Vagina (tissue), 2 donors: ENCODE data around the gene TRIM26. TPM values are rescaled to one million over a fixed set of nuclear protein-coding genes. Genes with fewer than 3 reads are reported as not detected.

Experiments used
- DNase-seq, 2 donors: peaks; one replicate each; pipeline ENCODE4 v3.0.0-alpha.2; 2017; ENCODE audit errors: extremely low spot score in 2 of 2
- H3K27ac ChIP-seq: fragments of 200-600 bp; sonication (generic); one replicate; pipeline ENCODE4 v1.5.1; 2019
- H3K27me3 ChIP-seq: fragments of 200-600 bp; sonication (generic); one replicate; pipeline ENCODE4 v1.5.1; 2019
- H3K36me3 ChIP-seq, 2 donors: fragments of 200-600 bp; sonication (generic); one replicate each; pipeline ENCODE4 v1.5.1; 2017 to 2019
- H3K4me1 ChIP-seq: fragments of 200-600 bp; sonication (generic); one replicate; pipeline ENCODE4 v1.5.1; 2019
- H3K4me3 ChIP-seq, 2 donors: fragments of 200-600 bp; sonication (generic); 1 replicate in 1 of 2; 2 replicates in 1 of 2; pipeline ENCODE4 v1.5.1; 2016 to 2019
- H3K9me3 ChIP-seq: fragments of 200-600 bp; sonication (generic); one replicate; pipeline ENCODE4 v1.5.1; 2019
- POLR2A ChIP-seq, 2 donors: fragments of 450-650 bp; IDR thresholded peaks; one replicate each; pipeline ENCODE4 v1.6.1; 2017; ENCODE audit warnings: antibody characterized with exemption in 2 of 2, mild to moderate bottlenecking in 2 of 2, moderate library complexity in 2 of 2
- POLR2AphosphoS5 ChIP-seq, 2 donors: sonication (generic); formaldehyde crosslinking; IDR thresholded peaks; one replicate each; pipeline ENCODE4 v1.9.0; 2017; ENCODE audit warnings: antibody characterized with exemption in 2 of 2, mild to moderate bottlenecking in 2 of 2, low read depth in 1 of 2; ENCODE audit not compliant: insufficient read depth in 1 of 2
- intact Hi-C: fragments of 100-400 bp; cut with DNase I; formaldehyde crosslinking; loops from one replicate; pipeline ENCODE4 v1.15.1; 2023
- total RNA-seq: library from RNA; depleted of rRNA; stranded (reverse); fragments of >200 nt; gene quantifications from one replicate; pipeline ENCODE4 v1.2.3, GENCODE V29; 2016
- TF ChIP-seq, protein P1 (sequence below), 3 experiments: fragments of 450-650 bp in 2 of 3; fragments of 200-600 bp in 1 of 3; sonication (generic) in 1 of 3; IDR thresholded peaks; one replicate each; pipeline ENCODE4 v1.5.1; 2017 to 2019; ENCODE audit warnings: antibody characterized with exemption in 3 of 3, mild to moderate bottlenecking in 2 of 3, moderate library complexity in 2 of 3

Gene TRIM26
- total RNA-seq, 1 donor from 2014 or later = 35.4 TPM

DNA sequence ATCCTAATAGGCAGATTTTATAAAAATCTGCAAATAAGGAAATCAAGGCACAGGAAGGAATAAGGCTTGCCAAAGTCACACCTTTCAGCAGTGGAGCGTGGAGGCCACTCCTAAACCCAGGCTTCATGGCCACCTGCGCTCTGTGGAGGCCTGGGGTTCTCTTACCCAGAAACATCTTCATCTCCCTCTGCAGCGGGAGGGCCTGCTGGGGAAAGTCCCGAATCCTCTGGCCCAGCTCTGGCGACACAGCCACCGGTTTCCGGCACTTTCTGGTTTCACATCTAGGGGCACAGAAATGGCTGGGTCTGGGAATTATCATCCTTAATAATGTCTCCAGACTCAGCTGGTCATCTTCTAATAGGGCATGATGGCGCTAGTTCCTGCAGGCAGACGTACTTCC lies 56.4 kb downstream of the TRIM26 start:
- Histone ChIP-seq H3K4me1 (peaks cover 7% of the 10 kb centered on the region), H3K27me3 (no peaks in the 10 kb centered on the region), H3K36me3 (no peaks in the 10 kb centered on the region), H3K27ac (no peak overlapping the region), H3K4me3 (no peak overlapping the region), H3K9me3 (no peaks in the 10 kb centered on the region)
- no peak for DNase-seq
- intact Hi-C loops = no loop called here
- TF ChIP-seq POLR2AphosphoS5 (IDR thresholded peaks at IDR 0.05; ENCODE audit: insufficient read depth in 1 of 2, low read depth in 1 of 2) (no peak), POLR2A (IDR thresholded peaks at IDR 0.05) (no peak)
- TF ChIP-seq, protein P1, sequence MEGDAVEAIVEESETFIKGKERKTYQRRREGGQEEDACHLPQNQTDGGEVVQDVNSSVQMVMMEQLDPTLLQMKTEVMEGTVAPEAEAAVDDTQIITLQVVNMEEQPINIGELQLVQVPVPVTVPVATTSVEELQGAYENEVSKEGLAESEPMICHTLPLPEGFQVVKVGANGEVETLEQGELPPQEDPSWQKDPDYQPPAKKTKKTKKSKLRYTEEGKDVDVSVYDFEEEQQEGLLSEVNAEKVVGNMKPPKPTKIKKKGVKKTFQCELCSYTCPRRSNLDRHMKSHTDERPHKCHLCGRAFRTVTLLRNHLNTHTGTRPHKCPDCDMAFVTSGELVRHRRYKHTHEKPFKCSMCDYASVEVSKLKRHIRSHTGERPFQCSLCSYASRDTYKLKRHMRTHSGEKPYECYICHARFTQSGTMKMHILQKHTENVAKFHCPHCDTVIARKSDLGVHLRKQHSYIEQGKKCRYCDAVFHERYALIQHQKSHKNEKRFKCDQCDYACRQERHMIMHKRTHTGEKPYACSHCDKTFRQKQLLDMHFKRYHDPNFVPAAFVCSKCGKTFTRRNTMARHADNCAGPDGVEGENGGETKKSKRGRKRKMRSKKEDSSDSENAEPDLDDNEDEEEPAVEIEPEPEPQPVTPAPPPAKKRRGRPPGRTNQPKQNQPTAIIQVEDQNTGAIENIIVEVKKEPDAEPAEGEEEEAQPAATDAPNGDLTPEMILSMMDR (IDR thresholded peaks at IDR 0.05) = no peak

DNA sequence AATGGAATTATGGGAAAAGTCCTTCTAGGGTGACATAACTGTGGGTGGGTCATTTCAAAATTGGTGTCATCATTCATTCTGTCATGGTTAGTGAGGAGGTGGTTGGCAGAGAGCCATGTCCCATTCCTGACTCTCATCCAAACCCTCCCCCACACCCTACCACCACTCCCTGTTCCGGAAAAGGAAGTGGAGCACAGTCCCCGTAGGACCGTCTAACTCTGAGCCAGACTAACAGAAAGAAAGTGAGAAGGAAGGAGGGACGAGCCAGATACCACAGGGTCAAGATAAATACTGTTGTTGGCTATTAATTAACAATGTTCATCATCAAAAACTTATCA lies 57.0 kb downstream of the TRIM26 start:
- TF ChIP-seq POLR2A (IDR thresholded peaks at IDR 0.05) (no peak), POLR2AphosphoS5 (IDR thresholded peaks at IDR 0.05; ENCODE audit: insufficient read depth in 1 of 2, low read depth in 1 of 2) (no peak)
- TF ChIP-seq, protein P1 (IDR thresholded peaks at IDR 0.05) = no peak
- DNase-seq = no peak

DNA sequence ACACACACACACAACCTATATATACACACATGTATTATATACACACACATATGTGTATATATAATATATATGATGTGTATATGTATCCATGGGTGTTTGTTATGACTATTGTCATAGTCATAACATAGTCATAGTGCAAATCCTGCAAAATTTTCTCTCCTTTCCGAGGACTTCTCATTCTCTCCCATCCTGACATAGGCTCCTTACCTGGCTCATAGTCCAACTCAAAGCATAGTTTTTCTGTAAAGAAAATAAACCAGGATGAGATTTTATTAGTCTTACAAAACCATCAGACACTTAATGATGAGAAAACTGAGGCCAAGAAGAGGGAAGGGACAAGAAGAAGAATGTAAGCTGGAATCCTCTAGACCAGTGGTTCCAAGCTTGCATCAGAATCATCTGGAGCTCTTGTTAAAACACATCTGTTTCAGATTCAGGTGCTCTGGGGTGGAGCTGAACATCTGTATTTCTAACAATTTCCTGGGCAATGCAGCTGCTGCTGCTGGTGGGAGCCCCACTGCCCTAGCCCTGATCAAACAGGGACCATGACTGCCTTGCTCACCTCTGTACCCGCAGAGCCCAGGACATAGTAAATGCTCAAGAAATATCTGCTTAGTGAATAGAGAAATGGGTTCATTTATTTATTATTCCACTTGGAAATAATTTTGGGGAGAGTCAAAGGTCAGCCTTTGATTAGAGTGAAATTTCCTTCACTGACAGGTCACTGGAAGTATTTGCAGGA lies 57.5 kb downstream of the TRIM26 start:
- TF ChIP-seq, protein P1 (IDR thresholded peaks at IDR 0.05) = no peak
- no peak for TF ChIP-seq POLR2A (IDR thresholded peaks at IDR 0.05)
- no peak for TF ChIP-seq POLR2AphosphoS5 (IDR thresholded peaks at IDR 0.05; ENCODE audit: insufficient read depth in 1 of 2, low read depth in 1 of 2)
- no peak for DNase-seq
- H3K36me3 ChIP-seq = no peaks in the 10 kb centered on the region
- no peak overlapping the region for H3K4me3 ChIP-seq
- no peaks in the 10 kb centered on the region for H3K27me3 ChIP-seq
- no peaks in the 10 kb centered on the region for H3K9me3 ChIP-seq
- no peak overlapping the region for H3K27ac ChIP-seq
- peaks cover 7% of the 10 kb centered on the region for H3K4me1 ChIP-seq
- intact Hi-C loops = no loop called here

More for the DNA sequence above, 57.0 kb downstream of the TRIM26 start:
- Histone ChIP-seq H3K27ac (no peak overlapping the region), H3K36me3 (no peaks in the 10 kb centered on the region), H3K27me3 (no peaks in the 10 kb centered on the region), H3K4me3 (no peak overlapping the region), H3K9me3 (no peaks in the 10 kb centered on the region), H3K4me1 (peaks cover 7% of the 10 kb centered on the region)
- intact Hi-C loops = no loop called here

DNA sequence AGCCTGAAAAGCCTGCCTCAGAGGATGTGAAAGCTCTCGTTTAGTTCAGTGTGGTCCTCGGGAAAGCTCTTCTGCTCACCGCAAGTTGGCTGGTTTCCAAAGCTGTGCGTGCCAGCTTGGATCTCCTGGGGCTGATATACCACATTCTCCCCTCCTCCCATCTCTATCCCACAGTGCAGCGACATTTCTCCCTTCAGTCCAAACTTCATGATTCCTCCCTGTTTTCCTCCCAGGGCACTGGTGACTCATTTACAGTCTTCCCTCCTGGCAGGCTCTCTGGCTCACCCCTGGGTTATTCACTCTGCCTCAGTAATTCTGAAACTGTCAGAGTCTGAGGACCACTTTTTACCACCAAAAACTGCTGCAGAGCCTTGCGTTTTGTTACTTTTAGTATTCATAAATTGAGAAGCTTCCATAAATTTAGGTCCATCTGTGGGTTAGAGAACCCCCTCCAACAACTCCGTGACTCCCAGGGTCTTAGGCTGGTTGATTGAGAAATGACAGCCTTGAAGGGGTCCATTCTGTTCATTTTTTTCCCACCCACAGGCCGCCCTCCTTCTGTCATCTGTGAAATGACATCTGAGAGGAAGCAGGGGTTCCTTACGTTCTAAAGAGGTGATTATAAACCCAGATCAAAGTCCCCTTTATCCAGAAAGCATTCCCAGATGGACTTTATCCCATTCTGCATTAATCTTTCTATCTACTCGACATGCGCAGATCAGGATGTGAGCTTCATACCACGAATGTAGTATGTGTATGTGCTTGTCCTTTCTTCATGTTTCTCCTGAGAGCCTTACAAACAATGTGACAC lies 58.3 kb downstream of the TRIM26 start:
- Histone ChIP-seq H3K4me3 (no peak overlapping the region), H3K27me3 (no peaks in the 10 kb centered on the region), H3K4me1 (peaks cover 7% of the 10 kb centered on the region), H3K9me3 (no peaks in the 10 kb centered on the region), H3K27ac (no peak overlapping the region), H3K36me3 (no peaks in the 10 kb centered on the region)
- no peak for DNase-seq
- TF ChIP-seq POLR2AphosphoS5 (IDR thresholded peaks at IDR 0.05; ENCODE audit: insufficient read depth in 1 of 2, low read depth in 1 of 2) = no peak
- TF ChIP-seq POLR2A (IDR thresholded peaks at IDR 0.05) = no peak
- TF ChIP-seq, protein P1 (IDR thresholded peaks at IDR 0.05) = no peak
- intact Hi-C loops = no loop called here

DNA sequence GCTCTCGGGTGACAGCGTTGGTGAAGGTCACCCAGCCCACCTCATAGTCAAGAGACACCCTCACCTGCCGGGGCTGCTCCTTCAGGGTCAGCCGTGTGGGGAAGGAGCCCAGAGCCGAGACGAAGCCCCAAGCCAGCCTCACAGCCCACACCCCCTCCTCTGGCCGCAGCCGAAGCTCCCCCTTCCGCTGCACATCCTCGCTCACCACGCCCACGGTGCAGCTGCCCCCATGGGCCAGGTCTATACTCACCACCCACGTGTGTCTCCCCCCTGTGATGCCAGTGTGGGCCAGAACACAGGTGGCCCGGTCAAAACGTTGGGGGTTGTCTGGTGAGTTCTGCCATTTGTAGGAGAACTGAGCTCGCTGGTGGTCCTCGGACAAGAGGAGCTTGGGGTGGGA lies 59.1 kb downstream of the TRIM26 start:
- Histone ChIP-seq H3K9me3 (no peaks in the 10 kb centered on the region), H3K27ac (no peak overlapping the region), H3K27me3 (no peaks in the 10 kb centered on the region), H3K36me3 (no peaks in the 10 kb centered on the region), H3K4me1 (peaks cover 7% of the 10 kb centered on the region), H3K4me3 (no peak overlapping the region)
- no peak for TF ChIP-seq POLR2A (IDR thresholded peaks at IDR 0.05)
- intact Hi-C loops = no loop called here
- peak in 1 of 2 donors; percentile 54 for DNase-seq
